ENCODE data around the gene AUTS2.

AUTS2 gene

DNA sequence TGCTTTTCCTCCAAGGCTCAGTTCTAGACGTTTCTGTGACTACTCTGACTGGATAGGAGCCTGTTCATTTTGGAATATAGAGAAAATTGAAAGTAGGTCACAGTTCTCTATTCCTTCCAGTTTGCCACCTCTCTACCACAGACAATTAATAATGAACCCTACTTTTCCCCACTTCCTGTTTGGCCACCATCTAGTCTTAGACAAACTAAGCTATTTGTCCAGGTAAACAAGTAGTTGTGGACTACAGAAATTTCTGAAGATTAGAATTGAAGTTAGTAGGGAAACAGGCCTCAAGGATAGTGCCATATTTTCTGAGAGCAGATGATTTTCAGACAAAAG, 87.0 kb downstream of the AUTS2 start:
- DNase-seq (ENCODE audit: low read depth in 2 of 2), result no peak

DNA sequence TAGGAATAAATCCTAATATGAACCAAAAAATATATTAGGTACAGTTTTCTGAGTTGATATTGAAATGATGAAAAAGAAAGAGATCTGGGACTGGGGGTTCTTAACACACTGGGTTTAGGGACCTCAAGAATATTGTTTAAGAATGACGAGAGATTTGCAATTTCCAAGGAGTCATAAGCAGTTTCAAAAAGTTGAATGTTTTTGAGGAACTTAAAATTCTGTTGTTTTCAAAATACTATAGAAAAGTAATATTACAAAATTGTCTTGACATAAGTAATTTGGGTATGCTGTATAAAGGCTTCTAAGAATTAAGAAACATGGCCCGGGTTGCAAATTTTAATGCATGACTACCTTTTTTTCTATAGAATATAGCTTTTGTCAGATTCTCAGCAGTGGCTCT, 88.1 kb downstream of the AUTS2 start:
- no peak for DNase-seq (ENCODE audit: low read depth in 2 of 2)

DNA sequence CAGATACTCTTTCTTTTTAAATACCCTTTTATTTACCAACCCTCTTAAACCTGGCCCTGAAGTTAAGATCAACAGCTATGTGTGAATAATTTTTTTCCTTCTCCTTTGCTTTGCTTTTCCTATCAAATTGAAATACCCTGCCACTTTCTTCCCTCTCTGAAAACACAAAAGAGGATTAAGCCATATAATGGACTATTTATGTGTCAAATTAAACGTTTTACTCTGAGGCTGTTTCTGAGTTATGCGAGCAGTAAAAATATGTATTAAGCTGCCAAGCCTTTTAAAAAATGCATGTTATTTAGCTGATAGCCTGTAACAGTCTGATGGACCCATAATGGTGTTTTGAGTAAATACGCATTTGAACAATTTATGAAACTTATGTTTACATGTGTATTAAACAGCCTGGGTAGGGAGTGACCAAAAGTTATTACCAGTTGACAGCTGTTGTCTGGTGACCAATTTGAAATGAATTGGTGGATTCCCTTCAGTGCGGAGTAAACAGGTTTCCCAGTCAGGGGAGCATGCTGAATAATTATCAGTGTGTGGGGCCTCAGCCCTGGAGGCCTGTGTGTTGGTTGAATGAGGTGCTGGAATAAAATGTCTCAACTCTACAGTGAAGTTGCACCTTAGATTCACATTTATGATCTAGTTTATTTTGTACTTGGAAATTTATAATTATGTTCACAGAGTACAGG, 89.6 kb downstream of the AUTS2 start:
- DNase-seq (ENCODE audit: low read depth in 2 of 2), result no peak

DNA sequence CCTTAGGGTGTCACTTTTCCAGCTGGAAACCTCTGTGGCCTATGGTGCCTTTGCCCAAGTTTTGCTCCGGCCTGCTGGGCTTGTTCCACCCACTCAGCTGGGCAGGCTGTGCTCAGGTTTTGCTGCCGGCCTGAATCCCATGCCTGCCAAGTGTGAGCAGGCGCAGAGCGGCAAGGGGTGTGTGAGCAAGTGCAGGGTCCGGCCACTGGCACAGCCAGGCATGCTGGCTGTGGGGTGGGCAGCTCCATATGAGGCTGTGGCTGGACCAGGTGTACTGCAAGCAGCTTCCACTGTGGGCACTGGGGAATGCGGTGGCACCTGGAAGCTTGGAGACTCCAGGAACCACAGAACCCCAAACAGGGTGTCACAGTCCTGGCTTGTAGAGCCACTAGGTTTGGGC, 92.1 kb downstream of the AUTS2 start:
- no peak for DNase-seq (ENCODE audit: low read depth in 2 of 2)

DNA sequence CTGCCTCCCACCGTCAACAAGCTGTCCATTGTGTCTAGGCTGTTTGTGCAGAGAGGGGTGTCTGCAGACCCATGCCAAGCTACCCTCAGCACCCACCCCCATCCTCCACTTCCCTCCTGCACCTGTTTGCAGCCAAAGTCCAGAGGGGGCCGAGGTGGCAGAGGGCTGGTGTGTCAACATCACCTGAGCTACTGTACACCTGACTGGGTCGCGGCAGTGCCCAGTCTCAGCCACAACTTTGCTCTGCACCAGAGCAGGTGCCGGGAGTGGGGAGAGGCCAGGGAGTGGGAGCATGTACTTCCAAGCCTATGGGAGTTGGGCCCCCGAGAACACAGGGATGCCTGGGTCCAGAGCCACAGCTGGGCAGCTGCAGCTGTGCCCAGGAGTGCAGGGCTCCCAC, 93.1 kb downstream of the AUTS2 start:
- no peak for DNase-seq (ENCODE audit: low read depth in 2 of 2)

DNA sequence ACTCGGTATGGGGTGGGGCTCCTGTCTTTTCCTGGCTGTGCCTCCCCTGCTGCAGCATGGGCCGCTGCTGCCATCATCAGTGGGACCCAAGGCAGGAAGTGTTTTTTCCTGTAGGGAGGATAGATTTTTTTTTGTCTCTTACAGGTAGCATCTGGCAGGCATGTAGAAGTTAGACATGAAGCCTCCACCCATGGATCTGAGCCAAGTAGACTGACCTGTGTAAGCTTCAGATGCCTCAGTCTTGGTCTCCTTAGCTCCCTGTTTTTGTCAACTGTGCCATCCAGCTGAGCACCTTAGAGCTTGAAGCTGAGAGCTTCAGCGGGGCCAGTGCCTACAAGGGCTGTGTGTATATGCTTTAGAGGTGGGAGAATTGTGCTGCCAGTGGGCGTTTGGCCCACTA, 93.5 kb downstream of the AUTS2 start:
- DNase-seq (ENCODE audit: low read depth in 2 of 2), result no peak

DNA sequence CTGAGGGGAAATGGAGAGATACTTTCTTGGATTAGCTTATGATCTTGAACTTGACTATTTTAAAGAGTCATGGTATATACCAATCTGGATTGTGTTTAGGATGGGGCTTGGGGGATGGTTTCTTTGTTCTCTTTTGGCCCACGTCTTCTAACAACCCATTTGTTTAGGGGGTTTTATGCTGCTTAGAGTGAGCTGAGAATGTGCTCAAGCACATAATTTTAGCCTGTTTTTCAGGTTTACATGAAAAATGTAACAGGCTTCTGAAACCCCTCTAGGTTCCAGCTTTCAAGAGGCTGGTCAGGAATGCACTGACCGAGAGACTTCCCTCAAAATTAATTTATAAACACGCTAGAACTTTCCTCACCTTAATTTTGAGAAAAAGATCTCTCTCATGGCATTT, 94.3 kb downstream of the AUTS2 start:
- no peak for DNase-seq (ENCODE audit: low read depth in 2 of 2)

DNA sequence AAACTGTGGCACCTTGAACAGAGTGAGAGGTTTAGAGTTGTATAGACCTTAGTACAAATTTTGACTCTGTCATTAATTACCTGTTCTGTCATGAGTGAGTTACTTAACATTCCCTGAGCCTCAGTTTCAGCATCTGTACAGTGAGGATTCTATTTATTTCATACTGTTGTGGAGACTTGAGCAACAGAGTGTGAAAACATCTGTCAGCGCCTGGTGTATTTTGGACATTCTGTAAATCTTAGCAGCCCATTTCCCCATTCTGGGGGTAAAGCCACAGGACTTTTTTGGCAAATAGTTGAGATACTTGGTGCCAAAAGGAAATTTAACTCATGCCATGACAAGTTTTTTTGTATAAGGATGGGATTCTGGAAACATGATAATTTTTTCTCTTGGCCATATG, 94.8 kb downstream of the AUTS2 start:
- DNase-seq (ENCODE audit: low read depth in 2 of 2), result no peak

DNA sequence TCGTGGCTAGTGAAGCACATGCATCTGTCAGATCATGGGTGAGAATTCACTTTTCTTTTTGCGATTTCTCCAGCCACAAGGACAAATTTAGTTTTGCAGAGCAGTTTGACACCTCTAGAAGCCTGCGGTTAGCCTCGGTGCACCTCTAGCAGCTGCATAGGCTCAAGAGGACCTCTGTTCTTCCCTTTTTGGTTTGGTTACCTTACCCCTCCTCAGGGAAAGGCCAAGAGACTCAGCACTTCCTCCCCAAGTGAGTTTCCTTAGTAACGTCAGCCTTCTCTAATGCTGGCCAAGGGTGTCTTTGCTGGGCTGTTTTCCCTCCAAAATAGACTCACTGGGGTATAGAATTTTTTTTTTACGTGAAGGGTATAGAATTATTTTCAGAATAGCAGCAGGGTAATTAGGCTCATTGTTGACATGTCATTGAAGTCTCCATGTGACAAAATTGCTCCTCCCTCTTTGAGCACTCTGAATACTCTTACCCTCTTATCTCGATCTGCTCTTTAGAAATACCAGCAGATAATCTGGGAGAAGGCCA, 97.8 kb downstream of the AUTS2 start:
- DNase-seq (ENCODE audit: low read depth in 2 of 2), result no peak

DNA sequence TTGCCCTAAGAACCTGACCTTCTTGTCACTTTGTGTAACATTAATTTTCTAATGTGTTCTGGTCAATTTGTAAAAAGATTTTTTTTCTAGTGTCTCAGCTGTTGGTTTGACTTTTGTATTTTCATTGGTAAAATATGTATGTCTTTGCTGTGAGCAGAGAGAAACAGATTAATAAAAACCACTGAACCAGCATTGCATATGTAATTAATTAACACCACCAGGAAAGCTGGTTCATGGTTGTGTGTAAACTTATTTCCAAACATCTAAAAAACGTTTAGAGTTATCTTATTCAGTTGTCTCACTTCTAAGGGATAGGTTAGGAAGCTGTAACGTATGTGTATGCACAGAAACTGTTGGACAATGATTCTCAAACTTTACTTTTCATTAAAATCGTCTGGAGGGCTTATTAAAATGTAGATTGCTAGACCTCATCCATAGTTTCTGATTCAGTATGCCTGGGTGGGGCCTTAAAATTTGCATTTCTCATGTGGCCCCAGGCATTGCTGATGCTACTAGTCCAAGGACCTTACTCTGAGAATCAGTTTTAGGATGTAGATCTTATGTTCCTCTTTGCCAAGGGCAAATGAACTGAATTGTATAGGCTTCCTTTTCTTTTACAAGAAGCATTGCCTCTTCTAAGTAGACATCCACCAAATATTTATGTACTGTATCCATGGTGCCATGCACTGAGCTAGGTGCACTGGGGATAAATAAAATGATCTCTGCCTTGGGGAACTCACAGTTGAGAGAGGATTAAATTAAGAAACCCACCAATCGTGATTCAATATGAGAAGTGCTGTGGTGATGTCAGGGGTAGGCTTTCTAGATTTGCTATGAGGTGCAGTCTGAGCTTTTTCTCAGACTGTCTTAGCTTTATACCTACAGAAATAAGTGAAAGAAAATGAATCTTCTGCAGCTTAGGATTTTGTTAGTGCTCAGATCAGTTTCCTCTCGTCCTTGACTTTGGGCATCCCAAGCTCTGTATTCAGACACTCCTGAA, 98.7 kb downstream of the AUTS2 start:
- no peak for DNase-seq (ENCODE audit: low read depth in 2 of 2)

DNA sequence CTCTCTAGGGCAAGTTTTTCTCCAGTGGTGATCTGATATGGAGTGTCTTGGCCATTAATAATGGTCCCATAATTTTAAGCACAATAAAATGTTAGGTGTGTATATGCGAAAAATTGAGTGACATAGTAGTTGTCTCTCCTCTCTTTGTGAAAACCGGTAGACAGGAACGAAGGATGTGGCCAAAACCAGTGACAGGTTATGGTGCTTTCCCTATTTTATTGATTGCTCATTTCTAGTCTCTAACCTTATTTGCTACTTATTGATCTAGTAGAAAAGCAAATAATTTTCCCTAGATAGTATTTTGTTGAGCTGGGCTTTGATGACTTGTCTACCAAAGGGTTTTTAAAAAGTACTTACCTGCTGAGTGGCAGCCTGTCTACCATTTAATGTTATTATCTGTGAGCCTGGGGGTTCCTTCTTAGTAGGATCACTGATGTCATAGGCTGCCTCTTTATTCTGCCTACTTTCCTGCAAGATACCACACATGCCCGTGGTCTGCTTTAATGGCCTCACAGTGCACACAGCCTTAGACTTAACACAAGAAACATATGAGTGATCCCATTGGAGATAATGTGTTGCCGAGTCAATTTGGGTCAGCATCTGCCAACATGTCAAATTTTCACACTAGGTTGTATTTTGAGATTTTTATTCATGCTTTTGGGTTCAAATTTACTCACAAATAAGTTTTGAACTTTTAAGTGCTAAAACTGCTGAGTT, 100.0 kb downstream of the AUTS2 start:
- DNase-seq (ENCODE audit: low read depth in 2 of 2), result no peak

DNA sequence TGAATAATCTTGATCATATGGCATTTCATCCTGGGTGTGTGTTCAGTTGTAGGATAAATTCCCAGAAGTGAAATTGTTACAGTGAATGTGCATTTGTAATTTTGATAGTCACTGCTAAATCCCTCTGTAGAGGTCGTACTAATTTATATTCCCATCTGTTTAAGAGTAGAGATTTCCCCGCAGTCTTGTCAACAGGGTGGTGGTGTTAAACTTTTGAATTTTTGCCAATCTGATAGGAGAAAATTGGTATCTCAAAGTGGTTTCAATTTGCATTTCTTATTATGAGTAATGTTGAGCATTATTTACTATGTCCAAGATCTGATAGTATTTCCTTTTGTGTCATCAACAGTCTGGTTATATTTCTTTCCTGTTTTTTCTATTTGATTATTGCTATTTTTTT, 101.7 kb downstream of the AUTS2 start:
- DNase-seq (ENCODE audit: low read depth in 2 of 2), result no peak

DNA sequence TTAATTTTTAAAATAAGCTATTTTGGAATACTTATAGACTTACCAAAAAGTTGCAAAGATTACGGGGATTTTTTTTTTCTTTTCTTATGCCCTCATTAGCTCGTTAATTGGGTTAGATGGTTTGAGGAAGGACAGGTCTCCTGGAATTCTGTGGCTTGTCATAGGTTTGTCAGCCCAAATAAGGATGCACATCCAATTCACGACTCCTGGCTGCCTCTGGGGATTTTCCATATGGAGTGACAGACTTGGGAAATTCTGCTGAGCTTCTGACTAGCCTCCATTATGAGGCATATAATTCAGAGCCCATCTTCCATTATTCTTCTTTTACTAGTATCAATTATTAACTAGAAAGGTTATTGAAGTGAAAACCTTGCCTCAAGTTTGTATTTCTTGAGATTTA, 102.1 kb downstream of the AUTS2 start:
- no peak for DNase-seq (ENCODE audit: low read depth in 2 of 2)

DNA sequence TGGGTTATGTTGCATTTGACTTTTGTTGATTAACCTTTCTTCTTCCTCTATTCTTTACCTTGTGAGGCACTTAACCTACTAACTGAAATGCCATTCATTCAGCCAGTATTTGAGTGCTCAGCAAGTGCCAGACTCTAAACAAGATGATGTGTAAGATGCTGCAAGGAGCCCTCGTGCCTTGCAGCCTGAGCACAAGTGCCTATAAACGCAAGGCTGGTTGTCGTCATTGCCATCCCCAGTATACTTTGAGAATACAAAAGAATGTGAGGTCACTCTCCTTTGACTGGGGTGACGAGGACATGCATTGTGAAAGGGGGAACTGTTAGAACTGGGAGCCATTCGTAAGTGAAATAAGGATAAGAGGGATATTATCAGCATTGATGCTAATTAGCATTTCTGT, 103.0 kb downstream of the AUTS2 start:
- no peak for DNase-seq (ENCODE audit: low read depth in 2 of 2)

DNA sequence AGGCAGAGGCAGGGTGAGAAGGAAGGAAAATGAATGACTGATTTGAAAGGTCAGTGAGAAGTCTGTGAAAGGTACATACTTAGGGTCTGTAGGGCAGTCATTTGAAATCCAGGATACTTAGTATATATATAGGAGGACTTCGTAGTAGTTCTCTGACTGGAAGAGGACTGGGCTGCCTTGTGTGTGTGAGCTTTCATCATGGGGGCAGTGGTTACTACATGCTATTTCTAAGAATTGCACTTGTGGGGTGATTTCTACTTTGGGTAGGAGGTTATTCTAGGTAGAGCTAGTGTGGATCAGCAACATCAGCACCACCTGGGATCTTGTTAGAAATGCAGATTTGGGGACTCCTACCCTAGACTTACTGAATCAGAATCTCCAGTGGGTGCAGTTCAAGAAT, 104.1 kb downstream of the AUTS2 start:
- DNase-seq (ENCODE audit: low read depth in 2 of 2), result no peak

DNA sequence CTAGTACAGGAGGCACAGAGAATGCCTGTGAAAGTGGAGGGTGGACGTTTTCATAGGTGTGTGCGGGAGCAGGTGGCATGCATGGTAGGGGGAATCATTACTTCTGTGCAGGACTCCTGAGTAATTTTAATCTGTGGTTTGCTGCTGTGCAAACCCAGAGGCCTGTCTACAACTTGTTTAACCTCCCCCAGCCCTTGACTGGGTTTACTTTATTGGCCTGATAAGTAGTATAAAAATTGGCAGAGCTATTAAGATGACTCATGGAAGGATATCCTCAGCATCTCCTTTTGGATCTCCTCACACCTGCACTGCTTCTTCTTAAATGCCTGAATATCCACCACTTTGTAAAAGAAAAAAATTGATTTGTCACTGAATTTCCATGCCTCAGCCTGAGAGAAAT, 104.8 kb downstream of the AUTS2 start:
- DNase-seq (ENCODE audit: low read depth in 2 of 2), result no peak

DNA sequence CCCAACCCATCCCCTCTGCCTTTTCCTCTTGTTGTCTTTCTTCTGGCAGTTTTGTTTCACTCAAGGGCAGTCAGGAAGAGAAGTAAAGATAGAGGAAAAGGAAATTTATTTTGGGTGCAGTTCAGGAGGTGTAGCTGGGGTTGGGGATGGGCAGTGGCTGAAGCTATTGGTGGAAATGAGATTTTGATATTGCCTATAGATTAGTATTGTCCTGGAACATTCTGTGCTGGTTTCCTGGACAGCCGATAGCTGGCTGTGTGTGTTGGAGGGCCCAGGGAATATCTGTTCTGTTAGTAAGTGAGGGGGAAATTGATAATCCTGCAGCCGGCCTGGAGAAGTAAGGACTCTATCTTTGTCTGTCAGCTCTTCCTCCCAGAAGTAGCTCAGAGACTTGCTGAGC, 107.8 kb downstream of the AUTS2 start:
- no peak for DNase-seq (ENCODE audit: low read depth in 2 of 2)

DNA sequence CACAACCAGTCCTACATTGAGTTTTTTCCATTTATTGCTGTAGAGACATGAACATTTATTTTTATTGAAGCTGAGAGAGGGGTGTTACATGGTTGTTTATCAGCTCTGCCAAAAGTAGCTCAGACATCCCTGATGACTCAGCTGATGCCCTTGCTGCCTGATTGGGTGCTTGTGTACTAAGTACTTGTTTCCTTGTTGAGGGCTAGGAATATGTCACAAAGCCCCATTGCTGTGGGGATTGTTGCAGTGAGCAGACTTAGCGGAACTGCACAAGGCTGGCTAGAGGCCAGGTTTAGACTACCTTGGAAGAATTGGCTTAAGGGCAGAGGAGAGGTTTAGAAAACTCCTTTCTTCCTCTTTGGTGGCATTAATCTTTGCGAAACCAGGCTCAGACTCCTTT, 110.6 kb downstream of the AUTS2 start:
- DNase-seq (ENCODE audit: low read depth in 2 of 2), result no peak

DNA sequence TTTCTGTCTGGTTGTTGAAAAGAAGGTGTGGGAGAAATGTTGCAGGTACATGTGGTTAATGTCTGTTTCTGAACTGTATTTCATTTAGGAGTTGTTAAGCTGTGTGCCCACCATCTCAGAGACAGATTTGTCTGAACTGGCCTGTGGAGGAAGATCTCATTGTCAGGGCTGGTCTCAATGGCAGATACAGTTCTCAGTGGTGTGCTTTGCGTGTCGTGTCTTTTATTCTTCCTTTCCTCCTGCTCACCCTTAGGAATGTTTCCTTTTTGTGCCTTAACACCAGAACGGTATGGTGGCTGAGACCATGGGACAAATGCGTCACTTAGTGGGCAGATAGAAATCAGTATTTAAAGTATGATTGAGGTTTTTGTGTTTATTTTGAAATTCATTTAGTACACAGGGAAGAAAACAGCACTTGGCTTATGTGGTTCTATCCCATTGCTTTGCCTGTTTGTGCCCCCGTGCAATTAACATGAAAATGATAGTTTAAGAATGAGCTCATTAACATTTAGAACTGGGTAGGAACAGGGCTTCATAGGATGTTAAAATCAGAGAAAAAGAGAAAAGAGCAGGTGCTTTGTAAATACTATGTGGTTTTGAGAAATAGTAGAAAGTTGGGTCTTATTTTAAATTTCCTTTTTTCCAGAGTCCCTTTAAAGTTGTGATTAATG, 112.6 kb downstream of the AUTS2 start:
- DNase-seq (ENCODE audit: low read depth in 2 of 2), result no peak

DNA sequence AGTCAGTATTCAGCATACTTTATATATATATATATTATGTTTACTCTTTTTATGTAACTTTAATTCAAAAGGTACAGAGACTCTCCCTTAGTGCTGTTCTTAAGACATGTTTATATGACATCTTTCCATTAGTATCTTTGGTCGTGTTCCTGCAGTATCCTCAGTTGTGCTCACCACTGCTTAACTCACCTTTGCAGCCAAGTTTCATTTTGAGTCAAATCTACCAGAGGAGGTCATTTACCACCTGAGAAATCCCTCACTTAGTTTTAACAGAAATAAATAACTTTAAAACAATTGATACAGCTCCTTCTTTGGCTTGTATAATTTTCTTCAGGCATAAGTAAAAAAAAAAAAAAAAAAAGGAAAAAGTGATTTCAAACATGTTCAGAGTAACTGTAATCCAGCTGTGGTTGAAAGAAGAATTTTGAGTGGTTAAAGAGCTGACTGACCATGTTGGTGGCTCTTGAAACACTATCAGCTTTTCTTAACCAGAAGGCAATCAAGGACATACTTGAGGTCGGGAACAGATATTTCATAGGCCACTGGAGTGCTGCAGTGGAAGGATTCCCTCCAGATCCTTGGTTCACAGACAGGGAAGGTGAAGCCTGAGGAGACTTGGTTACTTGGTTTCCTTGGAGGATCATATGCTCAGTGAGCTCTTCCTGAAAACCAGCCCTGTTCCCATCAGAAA, 116.8 kb downstream of the AUTS2 start:
- no peak for DNase-seq (ENCODE audit: low read depth in 2 of 2)

DNA sequence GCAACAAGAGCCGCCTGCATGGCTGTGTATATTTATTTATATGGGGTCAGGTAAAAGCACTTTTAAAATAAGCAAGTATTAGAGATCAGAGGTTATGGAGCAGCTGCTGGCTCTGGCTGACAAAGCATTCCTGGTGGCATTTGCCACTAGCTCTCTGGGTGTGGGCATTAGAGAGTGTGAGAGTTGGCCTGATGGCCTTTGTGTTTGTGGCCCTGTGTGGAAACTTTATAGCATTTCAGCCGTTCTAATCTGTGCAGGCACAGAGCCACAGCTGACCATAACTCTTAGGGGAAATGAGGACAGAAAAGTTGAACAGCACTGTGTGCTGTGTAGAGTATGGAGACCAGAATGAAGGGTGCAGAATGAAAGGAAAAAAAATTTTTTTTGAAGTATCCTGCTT, 118.9 kb downstream of the AUTS2 start:
- DNase-seq (ENCODE audit: low read depth in 2 of 2), result no peak

Measured in activated CD8-positive, alpha-beta memory T cell treated with anti-CD3 and anti-CD28 coated beads for 4 hours (primary cell).